HEK293T (cell line): ENCODE data around the gene SLC25A13.

Experiments
- HDGF ChIP-seq: fragments of 450-650 bp; IDR thresholded peaks from 2 replicates; pipeline ENCODE4 v1.6.1; 2017; ENCODE audit warnings: antibody characterized with exemption, borderline replicate concordance
- NFRKB ChIP-seq: fragments of 450-650 bp; IDR thresholded peaks from 2 replicates; pipeline ENCODE4 v1.6.1; 2016; ENCODE audit warnings: mild to moderate bottlenecking, moderate library complexity
- SP1 ChIP-seq: fragments of 450-650 bp; IDR thresholded peaks from 2 replicates; pipeline ENCODE4 v1.6.1; 2017
- SUZ12 ChIP-seq: fragments of 450-650 bp; IDR thresholded peaks from 2 replicates; pipeline ENCODE4 v1.6.1; 2016; ENCODE audit warnings: mild to moderate bottlenecking

DNA sequence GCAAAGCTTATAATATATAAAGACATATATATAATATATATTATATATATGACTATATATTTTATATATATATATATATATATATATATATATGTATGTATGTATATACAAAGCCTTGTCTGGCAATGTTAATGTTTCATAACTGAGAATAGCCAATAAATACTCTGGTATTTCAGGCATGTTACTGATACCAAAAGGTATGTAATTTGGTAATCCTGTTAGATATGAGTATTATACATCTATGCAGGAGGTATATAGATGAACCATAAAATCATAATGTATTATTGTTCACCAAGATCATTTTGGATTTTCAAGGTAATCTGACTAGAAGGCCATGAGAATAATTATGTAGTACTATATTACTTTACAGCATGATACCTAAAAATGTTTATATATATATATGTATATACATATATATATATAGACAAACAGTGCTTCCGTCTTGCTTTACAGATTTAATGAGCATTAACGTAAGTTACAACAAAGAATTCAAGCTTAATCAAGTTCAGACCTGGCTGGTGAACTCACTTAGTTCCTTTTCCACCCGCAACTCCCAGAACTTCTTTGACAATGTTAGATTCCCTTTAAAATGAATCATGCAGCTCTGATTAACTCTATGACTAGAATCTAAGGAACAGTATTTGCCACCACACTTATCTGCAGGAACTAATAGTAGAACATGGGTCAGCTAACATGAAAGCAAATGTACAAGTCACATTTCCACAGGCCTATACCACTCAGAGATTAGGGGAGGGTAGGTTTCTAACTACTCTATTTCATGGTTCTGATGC is 82.7 kb downstream of the SLC25A13 start:
- no peak for TF ChIP-seq SP1
- no peak for TF ChIP-seq HDGF
- TF ChIP-seq SUZ12 = no peak
- TF ChIP-seq NFRKB = no peak
